A549 (cell line): ENCODE measurements around the gene MAPK4. TPM values are rescaled to one million over a fixed set of nuclear protein-coding genes. Genes with fewer than 3 reads are reported as not detected.

Source experiments
- ATAC-seq, 2 experiments: fragments of 200-7000 bp in 1 of 2; fragments of >200 bp in 1 of 2; cut with Nextera tagmentation in 1 of 2; cut with Tn5 transposase in 1 of 2; 3 replicates each; pipeline versions ENCODE4 v1.8.0 to v1.9.1; 2018 to 2020; ENCODE audit warnings: mild to moderate bottlenecking in 1 of 2, moderate library complexity in 1 of 2
- CTCF ChIA-PET: fragments of 300-600 bp; sonication (Branson Sonifier 250); formaldehyde crosslinking; extraction: SDS; loops from one replicate; lab custom pipeline; 2021; ENCODE audit warnings: antibody characterized with exemption, inconsistent platforms; lab: Yijun Ruan, JAX
- POLR2A ChIA-PET: fragments of 350-600 bp; formaldehyde crosslinking; extraction: SDS; loops from one replicate; lab custom pipeline; 2021; ENCODE audit warnings: antibody characterized with exemption, inconsistent platforms; lab: Yijun Ruan, JAX
- DNase-seq, 2 experiments: peaks; one replicate each; pipeline versions ENCODE4 v3.0.0 to v3.0.0-alpha.2; 2011 to 2016; ENCODE audit warnings: low read depth in 1 of 2, low spot score in 1 of 2
- FAIRE-seq: peaks from 2 replicates; lab custom pipeline; 2011; peaks lifted over from hg19 to GRCh38; lab: Jason Lieb, UNC
- H3K27ac ChIP-seq, 2 experiments: fragments of >200 bp; sonication (Bioruptor Twin); formaldehyde crosslinking; 3 replicates each; pipeline ENCODE4 v1.5.1; 2016 to 2017
- H3K4me1 ChIP-seq: fragments of >200 bp; sonication (Bioruptor Twin); formaldehyde crosslinking; 3 replicates; pipeline ENCODE4 v1.6.1; 2016
- H3K4me2 ChIP-seq: fragments of >200 bp; sonication (Bioruptor Twin); formaldehyde crosslinking; 3 replicates; pipeline ENCODE4 v1.6.1; 2016
- H3K4me3 ChIP-seq: fragments of >200 bp; sonication (Bioruptor Twin); formaldehyde crosslinking; 3 replicates; pipeline ENCODE4 v1.5.1; 2016
- H3K9me3 ChIP-seq: fragments of >200 bp; sonication (Bioruptor Twin); formaldehyde crosslinking; 3 replicates; pipeline ENCODE4 v1.6.1; 2016
- BHLHE40 ChIP-seq: IDR thresholded peaks from 2 replicates; pipeline ENCODE4 v1.6.1; 2012; ENCODE audit warnings: low read depth, low read length, inconsistent platforms
- CBX8 ChIP-seq: fragments of 200-600 bp; sonication (generic); IDR thresholded peaks from 2 replicates; pipeline ENCODE4 v1.6.1; 2016
- EHF ChIP-seq: fragments of 250-450 bp; sonication (Bioruptor Pico); IDR thresholded peaks from 2 replicates; pipeline ENCODE4 v1.5.0; 2020; ENCODE audit warnings: mild to moderate bottlenecking
- FOSB ChIP-seq: fragments of 250-450 bp; sonication (Bioruptor Pico); IDR thresholded peaks from 2 replicates; pipeline ENCODE4 v1.5.0; 2020; ENCODE audit warnings: mild to moderate bottlenecking, moderate library complexity
- FOSL2 ChIP-seq, 2 experiments: fragments of 450-650 bp in 1 of 2; fragments of >200 bp in 1 of 2; sonication (Bioruptor Twin) in 1 of 2; formaldehyde crosslinking; IDR thresholded peaks; 2 replicates each; pipeline versions ENCODE4 v1.5.0 to v1.6.1; 2016 to 2020; ENCODE audit warnings: mild to moderate bottlenecking in 1 of 2, moderate library complexity in 1 of 2
- GATA3 ChIP-seq: IDR thresholded peaks from 2 replicates; pipeline ENCODE4 v1.6.1; 2012; ENCODE audit warnings: borderline replicate concordance
- HDAC2 ChIP-seq: fragments of 200-600 bp; sonication (generic); IDR thresholded peaks from 2 replicates; pipeline ENCODE4 v1.6.1; 2016
- HEYL ChIP-seq: fragments of 250-450 bp; sonication (Bioruptor Pico); IDR thresholded peaks from 2 replicates; pipeline ENCODE4 v1.8.0; 2021; ENCODE audit warnings: mild to moderate bottlenecking, moderate library complexity
- HOXA7 ChIP-seq: fragments of 250-450 bp; sonication (Bioruptor Pico); IDR thresholded peaks from 2 replicates; pipeline ENCODE4 v1.5.0; 2020; ENCODE audit warnings: mild to moderate bottlenecking, moderate library complexity
- HOXB13 ChIP-seq: fragments of 250-450 bp; sonication (Bioruptor Pico); IDR thresholded peaks from 2 replicates; pipeline ENCODE4 v1.5.0; 2020; ENCODE audit warnings: low read depth, mild to moderate bottlenecking, moderate library complexity
- KDM1A ChIP-seq: fragments of 200-600 bp; sonication (generic); IDR thresholded peaks from 2 replicates; pipeline ENCODE4 v1.6.1; 2016; ENCODE audit warnings: low read depth, mild to moderate bottlenecking
- MYC ChIP-seq: IDR thresholded peaks from 2 replicates; pipeline ENCODE4 v1.6.1; 2012; ENCODE audit warnings: mild to moderate bottlenecking, inconsistent platforms, low read length, improper control_type of control experiment, borderline replicate concordance
- PHF8 ChIP-seq: fragments of 200-600 bp; sonication (generic); IDR thresholded peaks from 2 replicates; pipeline ENCODE4 v1.6.1; 2016; ENCODE audit warnings: low read depth, mild to moderate bottlenecking, antibody characterized with exemption, moderate library complexity, borderline replicate concordance
- POLR2AphosphoS2 ChIP-seq: conservative IDR thresholded peaks from 2 replicates; pipeline ENCODE4 v1.6.1; 2012; ENCODE audit warnings: low read length, improper control_type of control experiment, inconsistent platforms
- RFX5 ChIP-seq: fragments of 450-650 bp; IDR thresholded peaks from 2 replicates; pipeline ENCODE4 v1.7.1; 2014; ENCODE audit warnings: antibody characterized with exemption, mild to moderate bottlenecking, moderate library complexity
- SREBF2 ChIP-seq: fragments of 450-650 bp; IDR thresholded peaks from 2 replicates; pipeline ENCODE4 v1.6.1; 2014; ENCODE audit warnings: mild to moderate bottlenecking, moderate library complexity
- TFCP2L1 ChIP-seq: fragments of 250-450 bp; sonication (Bioruptor Pico); IDR thresholded peaks from 2 replicates; pipeline ENCODE4 v1.5.0; 2021; ENCODE audit warnings: mild to moderate bottlenecking
- ZFP36 ChIP-seq: fragments of 450-650 bp; IDR thresholded peaks from 2 replicates; pipeline ENCODE4 v1.6.1; 2014; ENCODE audit warnings: borderline replicate concordance; ENCODE audit not compliant: partially characterized antibody
- ZNF302 ChIP-seq: fragments of 250-450 bp; sonication (Bioruptor Pico); IDR thresholded peaks from 2 replicates; pipeline ENCODE4 v1.9.0; 2021; ENCODE audit warnings: inconsistent platforms, mild to moderate bottlenecking, moderate library complexity
- ZSCAN20 ChIP-seq: fragments of 250-450 bp; sonication (Bioruptor Pico); IDR thresholded peaks from 2 replicates; pipeline ENCODE4 v1.8.0; 2022; ENCODE audit warnings: mild to moderate bottlenecking, moderate library complexity
- WGBS: methylation state at CpG from one replicate; pipeline ENCODE4 v1.1.6; 2017; ENCODE audit errors: missing lambda C conversion rate; 5-methylcytosine and 5-hydroxymethylcytosine counted together
- polyA plus RNA-seq, 4 experiments: library from polyadenylated mRNA; depleted of rRNA in 3 of 4; stranded (reverse); fragments of >200 nt; fragmentation: RNase III in 1 of 4; extraction: RNeasy Plus Mini Kit Qiagen cat#74134 plus additional on column Dnase treatment in 1 of 4; gene quantifications; 2 replicates in 3 of 4; 3 replicates in 1 of 4; pipeline ENCODE4 v1.2.3, GENCODE V29; 2011 to 2017
- TF ChIP-seq, protein P1 (sequence below): IDR thresholded peaks from 2 replicates; pipeline ENCODE4 v1.6.1; 2012
- TF ChIP-seq, protein P2 (sequence below): fragments of 200-600 bp; sonication (generic); IDR thresholded peaks from 2 replicates; pipeline ENCODE4 v1.6.1; 2016; ENCODE audit warnings: antibody characterized with exemption, mild to moderate bottlenecking, moderate library complexity
- TF ChIP-seq, protein P3 (sequence below): fragments of 150-350 bp; IDR thresholded peaks from 2 replicates; pipeline ENCODE4 v1.6.1; 2014; ENCODE audit warnings: low read depth, mild to moderate bottlenecking, low read length
- TF ChIP-seq, protein P4 (sequence below): fragments of 250-450 bp; sonication (Bioruptor Pico); IDR thresholded peaks from 2 replicates; pipeline ENCODE4 v1.5.0; 2020; ENCODE audit warnings: low read depth, mild to moderate bottlenecking, moderate library complexity
- TF ChIP-seq, protein P5 (sequence below): fragments of 250-450 bp; sonication (Bioruptor Pico); IDR thresholded peaks from 2 replicates; pipeline ENCODE4 v1.5.0; 2021; ENCODE audit warnings: mild to moderate bottlenecking, moderate library complexity, borderline replicate concordance
- TF ChIP-seq, protein P6 (sequence below): IDR thresholded peaks from 2 replicates; pipeline ENCODE4 v1.6.1; 2012

The MAPK4 gene
- polyA plus RNA-seq, 2 of the 4 experiments (the other 2 are of a cell fraction) = 0.01 TPM; not detected in 1

DNA sequence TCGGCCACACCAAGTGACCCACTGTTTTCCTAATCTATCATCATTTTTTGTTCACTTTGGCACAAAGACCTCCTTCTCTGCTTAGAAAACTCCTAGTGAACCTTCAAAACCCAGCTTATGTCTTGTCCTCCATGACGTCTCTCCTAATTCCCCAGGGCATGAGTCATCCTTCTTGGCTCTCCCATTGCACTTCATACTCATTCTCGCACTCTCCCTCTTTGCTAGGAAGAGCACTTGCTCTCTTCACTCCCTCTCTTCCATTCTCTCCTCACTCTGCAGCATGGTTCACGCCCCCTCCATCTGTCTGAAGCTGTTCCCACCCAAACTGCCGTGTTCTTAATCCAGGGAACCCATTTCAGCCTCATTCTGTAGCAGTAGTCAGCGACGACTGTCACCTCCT lies 156.0 kb downstream of the MAPK4 start:
- H3K4me1 ChIP-seq = no peaks in the 10 kb centered on the region
- ChIA-PET CTCF (no interaction called here), POLR2A (no interaction called here)
- FAIRE-seq = no peak
- no peaks in the 10 kb centered on the region for H3K9me3 ChIP-seq
- no peak overlapping the region for H3K4me2 ChIP-seq
- no peak for DNase-seq
- no peak overlapping the region for H3K4me3 ChIP-seq
- TF ChIP-seq FOSL2 (IDR thresholded peaks at IDR 0.05) (no peak), FOSL2 (CRISPR knock-in tag; IDR thresholded peaks at IDR 0.05) (no peak; the same call in 1 of the 2 replicates), HOXA7 (CRISPR knock-in tag) (no peak), SREBF2 (no peak), EHF (no peak), KDM1A (no peak), FOSB (CRISPR knock-in tag) (no peak), RFX5 (no peak), POLR2AphosphoS2 (no peak), GATA3 (no peak), HEYL (CRISPR knock-in tag) (no peak), CBX8 (no peak), ZSCAN20 (CRISPR knock-in tag) (no peak), HOXB13 (CRISPR knock-in tag) (no peak)
- TF ChIP-seq, protein P1, sequence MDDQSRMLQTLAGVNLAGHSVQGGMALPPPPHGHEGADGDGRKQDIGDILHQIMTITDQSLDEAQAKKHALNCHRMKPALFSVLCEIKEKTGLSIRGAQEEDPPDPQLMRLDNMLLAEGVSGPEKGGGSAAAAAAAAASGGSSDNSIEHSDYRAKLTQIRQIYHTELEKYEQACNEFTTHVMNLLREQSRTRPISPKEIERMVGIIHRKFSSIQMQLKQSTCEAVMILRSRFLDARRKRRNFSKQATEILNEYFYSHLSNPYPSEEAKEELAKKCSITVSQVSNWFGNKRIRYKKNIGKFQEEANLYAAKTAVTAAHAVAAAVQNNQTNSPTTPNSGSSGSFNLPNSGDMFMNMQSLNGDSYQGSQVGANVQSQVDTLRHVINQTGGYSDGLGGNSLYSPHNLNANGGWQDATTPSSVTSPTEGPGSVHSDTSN = no peak
- TF ChIP-seq, protein P2, sequence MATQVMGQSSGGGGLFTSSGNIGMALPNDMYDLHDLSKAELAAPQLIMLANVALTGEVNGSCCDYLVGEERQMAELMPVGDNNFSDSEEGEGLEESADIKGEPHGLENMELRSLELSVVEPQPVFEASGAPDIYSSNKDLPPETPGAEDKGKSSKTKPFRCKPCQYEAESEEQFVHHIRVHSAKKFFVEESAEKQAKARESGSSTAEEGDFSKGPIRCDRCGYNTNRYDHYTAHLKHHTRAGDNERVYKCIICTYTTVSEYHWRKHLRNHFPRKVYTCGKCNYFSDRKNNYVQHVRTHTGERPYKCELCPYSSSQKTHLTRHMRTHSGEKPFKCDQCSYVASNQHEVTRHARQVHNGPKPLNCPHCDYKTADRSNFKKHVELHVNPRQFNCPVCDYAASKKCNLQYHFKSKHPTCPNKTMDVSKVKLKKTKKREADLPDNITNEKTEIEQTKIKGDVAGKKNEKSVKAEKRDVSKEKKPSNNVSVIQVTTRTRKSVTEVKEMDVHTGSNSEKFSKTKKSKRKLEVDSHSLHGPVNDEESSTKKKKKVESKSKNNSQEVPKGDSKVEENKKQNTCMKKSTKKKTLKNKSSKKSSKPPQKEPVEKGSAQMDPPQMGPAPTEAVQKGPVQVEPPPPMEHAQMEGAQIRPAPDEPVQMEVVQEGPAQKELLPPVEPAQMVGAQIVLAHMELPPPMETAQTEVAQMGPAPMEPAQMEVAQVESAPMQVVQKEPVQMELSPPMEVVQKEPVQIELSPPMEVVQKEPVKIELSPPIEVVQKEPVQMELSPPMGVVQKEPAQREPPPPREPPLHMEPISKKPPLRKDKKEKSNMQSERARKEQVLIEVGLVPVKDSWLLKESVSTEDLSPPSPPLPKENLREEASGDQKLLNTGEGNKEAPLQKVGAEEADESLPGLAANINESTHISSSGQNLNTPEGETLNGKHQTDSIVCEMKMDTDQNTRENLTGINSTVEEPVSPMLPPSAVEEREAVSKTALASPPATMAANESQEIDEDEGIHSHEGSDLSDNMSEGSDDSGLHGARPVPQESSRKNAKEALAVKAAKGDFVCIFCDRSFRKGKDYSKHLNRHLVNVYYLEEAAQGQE = no peak
- TF ChIP-seq, protein P3, sequence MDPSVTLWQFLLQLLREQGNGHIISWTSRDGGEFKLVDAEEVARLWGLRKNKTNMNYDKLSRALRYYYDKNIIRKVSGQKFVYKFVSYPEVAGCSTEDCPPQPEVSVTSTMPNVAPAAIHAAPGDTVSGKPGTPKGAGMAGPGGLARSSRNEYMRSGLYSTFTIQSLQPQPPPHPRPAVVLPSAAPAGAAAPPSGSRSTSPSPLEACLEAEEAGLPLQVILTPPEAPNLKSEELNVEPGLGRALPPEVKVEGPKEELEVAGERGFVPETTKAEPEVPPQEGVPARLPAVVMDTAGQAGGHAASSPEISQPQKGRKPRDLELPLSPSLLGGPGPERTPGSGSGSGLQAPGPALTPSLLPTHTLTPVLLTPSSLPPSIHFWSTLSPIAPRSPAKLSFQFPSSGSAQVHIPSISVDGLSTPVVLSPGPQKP = no peak
- ATAC-seq = no peak
- WGBS = 35% methylated on average over 7 of the region's 7 CpGs
- no peak overlapping the region for H3K27ac ChIP-seq

DNA sequence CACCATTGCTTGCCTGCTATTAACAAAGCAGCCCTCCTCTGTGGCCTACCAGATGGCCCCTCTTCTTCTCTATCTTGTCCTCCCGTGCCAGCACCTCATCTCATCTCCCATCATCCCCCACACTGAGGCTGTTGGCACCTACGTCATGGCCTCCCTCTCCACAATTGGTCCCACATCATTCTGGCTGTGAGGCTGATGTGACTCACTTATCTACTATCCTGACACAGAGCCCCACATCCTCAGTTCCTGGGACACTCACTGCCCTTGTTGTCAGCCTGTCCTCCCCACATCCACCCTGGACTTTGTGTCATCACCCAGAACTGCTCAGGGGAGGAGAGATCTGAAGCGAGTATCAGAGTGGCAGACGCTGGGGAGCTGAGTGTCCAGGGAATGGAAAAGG lies 157.0 kb downstream of the MAPK4 start:
- ATAC-seq = no peak
- POLR2A ChIA-PET = no interaction called here
- no peak for TF ChIP-seq BHLHE40
- TF ChIP-seq, protein P2 = no peak
- TF ChIP-seq MYC = no peak
- TF ChIP-seq HDAC2 = no peak
- no peak for TF ChIP-seq ZNF302 (CRISPR knock-in tag)
- TF ChIP-seq, protein P4, sequence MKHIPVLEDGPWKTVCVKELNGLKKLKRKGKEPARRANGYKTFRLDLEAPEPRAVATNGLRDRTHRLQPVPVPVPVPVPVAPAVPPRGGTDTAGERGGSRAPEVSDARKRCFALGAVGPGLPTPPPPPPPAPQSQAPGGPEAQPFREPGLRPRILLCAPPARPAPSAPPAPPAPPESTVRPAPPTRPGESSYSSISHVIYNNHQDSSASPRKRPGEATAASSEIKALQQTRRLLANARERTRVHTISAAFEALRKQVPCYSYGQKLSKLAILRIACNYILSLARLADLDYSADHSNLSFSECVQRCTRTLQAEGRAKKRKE = no peak
- TF ChIP-seq TFCP2L1 (CRISPR knock-in tag) = no peak
- TF ChIP-seq HEYL (CRISPR knock-in tag) = no peak
- TF ChIP-seq, protein P5, sequence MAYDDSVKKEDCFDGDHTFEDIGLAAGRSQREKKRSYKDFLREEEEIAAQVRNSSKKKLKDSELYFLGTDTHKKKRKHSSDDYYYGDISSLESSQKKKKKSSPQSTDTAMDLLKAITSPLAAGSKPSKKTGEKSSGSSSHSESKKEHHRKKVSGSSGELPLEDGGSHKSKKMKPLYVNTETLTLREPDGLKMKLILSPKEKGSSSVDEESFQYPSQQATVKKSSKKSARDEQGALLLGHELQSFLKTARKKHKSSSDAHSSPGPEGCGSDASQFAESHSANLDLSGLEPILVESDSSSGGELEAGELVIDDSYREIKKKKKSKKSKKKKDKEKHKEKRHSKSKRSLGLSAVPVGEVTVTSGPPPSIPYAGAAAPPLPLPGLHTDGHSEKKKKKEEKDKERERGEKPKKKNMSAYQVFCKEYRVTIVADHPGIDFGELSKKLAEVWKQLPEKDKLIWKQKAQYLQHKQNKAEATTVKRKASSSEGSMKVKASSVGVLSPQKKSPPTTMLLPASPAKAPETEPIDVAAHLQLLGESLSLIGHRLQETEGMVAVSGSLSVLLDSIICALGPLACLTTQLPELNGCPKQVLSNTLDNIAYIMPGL (CRISPR knock-in tag) = no peak
- TF ChIP-seq, protein P6, sequence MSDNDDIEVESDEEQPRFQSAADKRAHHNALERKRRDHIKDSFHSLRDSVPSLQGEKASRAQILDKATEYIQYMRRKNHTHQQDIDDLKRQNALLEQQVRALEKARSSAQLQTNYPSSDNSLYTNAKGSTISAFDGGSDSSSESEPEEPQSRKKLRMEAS = no peak
- no peak for TF ChIP-seq ZFP36
- no peak for TF ChIP-seq PHF8
- no peak for TF ChIP-seq HOXA7 (CRISPR knock-in tag)
- no peak for TF ChIP-seq EHF

More for the DNA sequence above, 157.0 kb downstream of the MAPK4 start:
- DNase-seq (no peak), FAIRE-seq (no peak)
- no peak overlapping the region for H3K27ac ChIP-seq
- H3K4me1 ChIP-seq = no peaks in the 10 kb centered on the region
- H3K4me3 ChIP-seq = no peak overlapping the region
- no peaks in the 10 kb centered on the region for H3K9me3 ChIP-seq
- CTCF ChIA-PET = no interaction called here
- WGBS = 34% methylated on average over 4 of the region's 4 CpGs
- H3K4me2 ChIP-seq = no peak overlapping the region
